GM12878 (cell line): ENCODE measurements around the gene HLA-DRA.

Source experiments
- ASH2L ChIP-seq: fragments of 300-600, 200-600 bp; sonication (generic); IDR thresholded peaks from 2 replicates; pipeline ENCODE4 v1.6.1; 2017; ENCODE audit warnings: low read depth, mild to moderate bottlenecking, borderline replicate concordance
- CBX3 ChIP-seq: fragments of 200-600 bp; sonication (generic); IDR thresholded peaks from 2 replicates; pipeline ENCODE4 v1.6.1; 2016; ENCODE audit warnings: low read depth, borderline replicate concordance
- CHD2 ChIP-seq: IDR thresholded peaks from 2 replicates; pipeline ENCODE4 v1.6.1; 2011; ENCODE audit warnings: low read depth, low read length, improper control_type of control experiment, borderline replicate concordance
- EZH2 ChIP-seq: IDR thresholded peaks from 2 replicates; pipeline ENCODE4 v1.6.1; 2012; ENCODE audit warnings: low read depth, mild to moderate bottlenecking, control low read depth, inconsistent platforms, low read length, borderline replicate concordance; ENCODE audit not compliant: control insufficient read depth
- FOS ChIP-seq: IDR thresholded peaks from 3 replicates; pipeline ENCODE4 v1.6.1; 2011; ENCODE audit warnings: borderline replicate concordance; ENCODE audit not compliant: insufficient read length; ENCODE audit errors: extremely low read depth
- POLR2AphosphoS5 ChIP-seq: IDR thresholded peaks from 2 replicates; pipeline ENCODE4 v1.6.1; 2011; ENCODE audit warnings: mild to moderate bottlenecking, low read length, inconsistent platforms
- RAD51 ChIP-seq: fragments of 450-650 bp; IDR thresholded peaks from 2 replicates; pipeline ENCODE4 v1.6.1; 2016; ENCODE audit warnings: moderate library complexity, mild to moderate bottlenecking, inconsistent platforms
- RBBP5 ChIP-seq: fragments of 200-600 bp; sonication (generic); conservative IDR thresholded peaks from 2 replicates; pipeline ENCODE4 v1.6.1; 2016
- SREBF2 ChIP-seq: IDR thresholded peaks from 2 replicates; pipeline ENCODE4 v1.6.1; 2012; ENCODE audit warnings: mild to moderate bottlenecking, low read length
- STAT3 ChIP-seq: IDR thresholded peaks from 2 replicates; pipeline ENCODE4 v1.6.1; 2011; ENCODE audit warnings: low read depth, low read length, improper control_type of control experiment
- SUZ12 ChIP-seq: fragments of 200-600 bp; sonication (generic); IDR thresholded peaks from one replicate; pipeline ENCODE4 v1.6.1; 2018; ENCODE audit warnings: antibody characterized with exemption, mild to moderate bottlenecking; ENCODE audit not compliant: unreplicated experiment
- TF ChIP-seq, protein P1 (sequence below): IDR thresholded peaks from 2 replicates; pipeline ENCODE4 v1.6.1; 2012; ENCODE audit warnings: mild to moderate bottlenecking, low read depth, low read length
- TF ChIP-seq, protein P2 (sequence below): IDR thresholded peaks from 2 replicates; pipeline ENCODE4 v1.6.1; 2012; ENCODE audit warnings: low read depth, low read length, improper control_type of control experiment

DNA sequence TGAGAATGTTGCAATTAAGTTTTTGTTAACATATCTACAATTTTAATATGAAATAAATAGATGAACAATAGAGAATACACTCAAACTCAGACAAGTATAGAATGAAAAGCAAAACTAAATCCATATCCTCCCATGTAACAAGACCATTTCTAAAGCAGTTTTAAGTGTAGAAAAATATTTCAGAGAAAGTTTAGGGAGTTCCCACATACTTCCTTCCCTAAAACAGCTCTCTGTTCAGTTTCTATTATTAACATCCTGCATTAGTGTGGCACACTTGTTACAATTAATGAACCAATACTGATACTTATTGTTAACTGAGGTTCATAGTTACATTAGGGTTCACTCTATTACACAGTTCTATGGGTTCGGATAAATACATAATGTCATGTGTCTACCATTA lies 52.0 kb downstream of the HLA-DRA start:
- TF ChIP-seq, protein P1, sequence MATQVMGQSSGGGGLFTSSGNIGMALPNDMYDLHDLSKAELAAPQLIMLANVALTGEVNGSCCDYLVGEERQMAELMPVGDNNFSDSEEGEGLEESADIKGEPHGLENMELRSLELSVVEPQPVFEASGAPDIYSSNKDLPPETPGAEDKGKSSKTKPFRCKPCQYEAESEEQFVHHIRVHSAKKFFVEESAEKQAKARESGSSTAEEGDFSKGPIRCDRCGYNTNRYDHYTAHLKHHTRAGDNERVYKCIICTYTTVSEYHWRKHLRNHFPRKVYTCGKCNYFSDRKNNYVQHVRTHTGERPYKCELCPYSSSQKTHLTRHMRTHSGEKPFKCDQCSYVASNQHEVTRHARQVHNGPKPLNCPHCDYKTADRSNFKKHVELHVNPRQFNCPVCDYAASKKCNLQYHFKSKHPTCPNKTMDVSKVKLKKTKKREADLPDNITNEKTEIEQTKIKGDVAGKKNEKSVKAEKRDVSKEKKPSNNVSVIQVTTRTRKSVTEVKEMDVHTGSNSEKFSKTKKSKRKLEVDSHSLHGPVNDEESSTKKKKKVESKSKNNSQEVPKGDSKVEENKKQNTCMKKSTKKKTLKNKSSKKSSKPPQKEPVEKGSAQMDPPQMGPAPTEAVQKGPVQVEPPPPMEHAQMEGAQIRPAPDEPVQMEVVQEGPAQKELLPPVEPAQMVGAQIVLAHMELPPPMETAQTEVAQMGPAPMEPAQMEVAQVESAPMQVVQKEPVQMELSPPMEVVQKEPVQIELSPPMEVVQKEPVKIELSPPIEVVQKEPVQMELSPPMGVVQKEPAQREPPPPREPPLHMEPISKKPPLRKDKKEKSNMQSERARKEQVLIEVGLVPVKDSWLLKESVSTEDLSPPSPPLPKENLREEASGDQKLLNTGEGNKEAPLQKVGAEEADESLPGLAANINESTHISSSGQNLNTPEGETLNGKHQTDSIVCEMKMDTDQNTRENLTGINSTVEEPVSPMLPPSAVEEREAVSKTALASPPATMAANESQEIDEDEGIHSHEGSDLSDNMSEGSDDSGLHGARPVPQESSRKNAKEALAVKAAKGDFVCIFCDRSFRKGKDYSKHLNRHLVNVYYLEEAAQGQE: no peak
- TF ChIP-seq STAT3: no peak
- no peak for TF ChIP-seq POLR2AphosphoS5
- no peak for TF ChIP-seq SREBF2
- TF ChIP-seq RBBP5: no peak
- TF ChIP-seq, protein P2, sequence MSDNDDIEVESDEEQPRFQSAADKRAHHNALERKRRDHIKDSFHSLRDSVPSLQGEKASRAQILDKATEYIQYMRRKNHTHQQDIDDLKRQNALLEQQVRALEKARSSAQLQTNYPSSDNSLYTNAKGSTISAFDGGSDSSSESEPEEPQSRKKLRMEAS: no peak
- no peak for TF ChIP-seq EZH2
- no peak for TF ChIP-seq CBX3
- TF ChIP-seq SUZ12: no peak
- TF ChIP-seq ASH2L: no peak
- no peak for TF ChIP-seq CHD2
- no peak for TF ChIP-seq RAD51
- TF ChIP-seq FOS: no peak
